Caco-2 (cell line): ENCODE data around the gene SEC14L1. TPM values are rescaled to one million over a fixed set of nuclear protein-coding genes. Genes with fewer than 3 reads are reported as not detected.

Experiments used
- Bru-seq: library from RNA; stranded (reverse); fragments of 400-500 nt; gene quantifications from one replicate; lab custom pipeline; 2021; lab: Mats Ljungman, UMichigan
- BruChase-seq, 2 experiments: library from RNA; stranded (reverse); fragments of 400-500 nt; gene quantifications; one replicate each; lab custom pipeline; 2021; lab: Mats Ljungman, UMichigan
- BruUV-seq: library from RNA; stranded (reverse); fragments of 400-500 nt; replicated peaks from 2 replicates; lab custom pipeline; 2021; lab: Mats Ljungman, UMichigan
- CTCF ChIA-PET: fragments of 300-600 bp; sonication (Branson Sonifier 250); formaldehyde crosslinking; loops from one replicate; lab custom pipeline; 2022; ENCODE audit warnings: antibody characterized with exemption; lab: Charles Lee
- POLR2A ChIA-PET: fragments of 300-600 bp; sonication (Branson Sonifier 250); formaldehyde crosslinking; loops from one replicate; lab custom pipeline; 2022; ENCODE audit warnings: antibody characterized with exemption; lab: Charles Lee
- DNase-seq, 2 experiments: peaks; one replicate each; pipeline versions ENCODE4 v3.0.0 to v3.0.0-alpha.2; 2020 to 2022
- H3K27me3 ChIP-seq: replicated peaks from 2 replicates; pipeline ENCODE4 v1.6.0; 2011; ENCODE audit warnings: low read length; ENCODE audit not compliant: control insufficient read depth, insufficient read depth
- H3K36me3 ChIP-seq: 2 replicates; pipeline ENCODE4 v1.5.1; 2011; ENCODE audit warnings: low read length; ENCODE audit not compliant: control insufficient read depth, insufficient read depth
- H3K4me1 ChIP-seq: fragments of 250-450 bp; sonication (Bioruptor Pico); 2 replicates; pipeline ENCODE4 v1.5.1; 2020; ENCODE audit warnings: mild to moderate bottlenecking
- H3K4me3 ChIP-seq: 2 replicates; pipeline ENCODE4 v1.5.1; 2011; ENCODE audit warnings: low read depth, mild to moderate bottlenecking, control low read depth, low read length
- H3K9me3 ChIP-seq: fragments of 250-450 bp; sonication (Bioruptor Pico); 2 replicates; pipeline ENCODE4 v1.5.1; 2020; ENCODE audit warnings: mild to moderate bottlenecking, moderate library complexity
- H3K27ac Mint-ChIP-seq: one replicate; pipeline ENCODE4 v1.8.0; 2022; ENCODE audit warnings: mixed read lengths; ENCODE audit not compliant: unreplicated experiment
- H3K27me3 Mint-ChIP-seq: one replicate; pipeline ENCODE4 v1.8.0; 2022; ENCODE audit warnings: mixed read lengths; ENCODE audit not compliant: insufficient read depth, unreplicated experiment
- H3K36me3 Mint-ChIP-seq: one replicate; pipeline ENCODE4 v1.8.0; 2022; ENCODE audit warnings: mild to moderate bottlenecking, mixed read lengths; ENCODE audit not compliant: insufficient read depth, unreplicated experiment
- H3K4me1 Mint-ChIP-seq: one replicate; pipeline ENCODE4 v1.8.0; 2022; ENCODE audit warnings: low read depth, mixed read lengths; ENCODE audit not compliant: unreplicated experiment
- H3K4me3 Mint-ChIP-seq: one replicate; pipeline ENCODE4 v1.8.0; 2022; ENCODE audit warnings: mild to moderate bottlenecking, moderate library complexity, mixed read lengths; ENCODE audit not compliant: unreplicated experiment
- H3K9me3 Mint-ChIP-seq: one replicate; pipeline ENCODE4 v1.8.0; 2022; ENCODE audit warnings: mixed read lengths; ENCODE audit not compliant: unreplicated experiment
- CTCF ChIP-seq, 2 experiments: fragments of 200-600 bp in 1 of 2; IDR thresholded peaks; 1 replicate in 1 of 2; 2 replicates in 1 of 2; pipeline versions ENCODE4 v1.5.1 to v1.8.0; 2011 to 2022; ENCODE audit warnings: antibody characterized with exemption in 1 of 2, control low read depth in 1 of 2, inconsistent platforms in 1 of 2, low read depth in 1 of 2, low read length in 1 of 2, mild to moderate bottlenecking in 1 of 2, moderate library complexity in 1 of 2; ENCODE audit not compliant: insufficient read depth in 1 of 2, severe bottlenecking in 1 of 2, unreplicated experiment in 1 of 2
- intact Hi-C: fragments of 100-400 bp; cut with micrococcal nuclease; formaldehyde crosslinking; loops from one replicate; pipeline ENCODE4 v1.10.0; 2022; ENCODE audit not compliant: unreplicated experiment
- long read RNA-seq: library from polyadenylated mRNA; stranded (forward); transcript quantifications from one replicate; pipeline ENCODE4 v2.0.0, GENCODE V29; 2022
- total RNA-seq: library from RNA; stranded (reverse); gene quantifications from 2 replicates; pipeline ENCODE4 v1.2.3, GENCODE V29; 2022

SEC14L1 gene
- 92.0 and 96.1 TPM in 2 replicates for total RNA-seq
- Bru-seq, nascent RNA, result percentile 71 among the genes with signal in this experiment
- percentile 72 among the genes with signal in this experiment for BruChase-seq, experiment 1, labeled RNA remaining after a 2-hour chase
- BruChase-seq, experiment 2, labeled RNA remaining after a 6-hour chase, result percentile 82 among the genes with signal in this experiment
- long read RNA-seq, full-length matches to known transcripts, result 33 of 93 reads
- long read RNA-seq, partial matches to known transcripts, result 18 of 93 reads
- long read RNA-seq, other reads (novel, unspliced or antisense), result 42 of 93 reads

- intact Hi-C loops, result loop anchor here (1.0 to 2.0 kb wide), 4 partner anchors 20 to 67 kb away; no protein-coding TSS in a partner anchor
- BruUV-seq, result no TSS peak
- DNase-seq, result peak; percentile 59 to 61
- ChIA-PET POLR2A (interaction anchor here (0.5 to 1.7 kb wide), 13 partner anchors 16 to 1681 kb away, joined by 3 to 14 read pairs (median 6); partner anchors contain the start of gene TNRC6C), CTCF (interaction anchor here (0.6 to 1.5 kb wide), 9 partner anchors 20 to 123 kb away, joined by 3 to 7 read pairs (median 4); no protein-coding TSS in a partner anchor)
- TF ChIP-seq CTCF (IDR thresholded peaks at IDR 0.05; ENCODE audit: insufficient read depth in 1 of 2, low read depth in 1 of 2, low read length in 1 of 2, severe bottlenecking in 1 of 2, unreplicated experiment in 1 of 2), result no peak
- H3K4me1 ChIP-seq, result peaks cover 22% of the 10 kb centered on the region
- H3K9me3 ChIP-seq, result no peaks in the 10 kb centered on the region
- Mint-ChIP-seq H3K4me3 (peak within 1 kb of the TSS; percentile 79), H3K36me3 (peaks cover 46% of the 10 kb centered on the region), H3K9me3 (no peaks in the 10 kb centered on the region), H3K27ac (peak within 1 kb of the TSS; percentile 67), H3K4me1 (peaks cover 26% of the 10 kb centered on the region), H3K27me3 (no peaks in the 10 kb centered on the region)
- peak within 1 kb of the TSS; percentile 88 for H3K4me3 ChIP-seq
- no peaks in the 10 kb centered on the region for H3K36me3 ChIP-seq
- no peaks in the 10 kb centered on the region for H3K27me3 ChIP-seq
These were observed at the start of gene SEC14L1 for GRCh38 chr17:77140878-77141767. Gene SEC14L1 (plus strand): TSS chr17:77140969. CDS start chr17:77143597, 2,628 bp downstream.

GRCh38 chr17:77092025-77092424 lies 48.7 kb upstream of the SEC14L1 start:
- Histone ChIP-seq H3K27me3 (no peaks in the 10 kb centered on the region), H3K4me1 (peaks cover 5% of the 10 kb centered on the region), H3K9me3 (no peaks in the 10 kb centered on the region), H3K4me3 (no peak overlapping the region), H3K36me3 (peaks cover 3% of the 10 kb centered on the region)
- Mint-ChIP-seq H3K27me3 (no peaks in the 10 kb centered on the region), H3K36me3 (peaks cover 78% of the 10 kb centered on the region), H3K9me3 (no peaks in the 10 kb centered on the region), H3K4me1 (peaks cover 13% of the 10 kb centered on the region), H3K27ac (no peak overlapping the region), H3K4me3 (no peak overlapping the region)
- intact Hi-C loops, result no loop called here
- ChIA-PET CTCF (no interaction called here), POLR2A (no interaction called here)
- BruUV-seq, result no TSS peak
- TF ChIP-seq CTCF (IDR thresholded peaks at IDR 0.05; ENCODE audit: insufficient read depth in 1 of 2, low read depth in 1 of 2, low read length in 1 of 2, severe bottlenecking in 1 of 2, unreplicated experiment in 1 of 2), result no peak
- DNase-seq, result no peak

GRCh38 chr17:77095461-77095860 lies 45.3 kb upstream of the SEC14L1 start:
- POLR2A ChIA-PET, result interaction anchor here (0.6 kb wide), 4 partner anchors 29 to 142 kb away, joined by 3 to 7 read pairs (median 4); no protein-coding TSS in a partner anchor
- no peak for DNase-seq
- Mint-ChIP-seq H3K9me3 (no peaks in the 10 kb centered on the region), H3K27ac (no peak overlapping the region), H3K4me3 (no peak overlapping the region), H3K36me3 (peaks cover 75% of the 10 kb centered on the region), H3K4me1 (peaks cover 13% of the 10 kb centered on the region), H3K27me3 (no peaks in the 10 kb centered on the region)
- intact Hi-C loops, result loop anchor here (5.0 kb wide), 1 partner anchor 67 kb away; no protein-coding TSS in a partner anchor
- Histone ChIP-seq H3K27me3 (no peaks in the 10 kb centered on the region), H3K4me1 (peaks cover 3% of the 10 kb centered on the region; the same call in 1 of the 2 replicates), H3K36me3 (peaks cover 3% of the 10 kb centered on the region), H3K4me3 (no peak overlapping the region), H3K9me3 (no peaks in the 10 kb centered on the region)
- CTCF ChIA-PET, result interaction anchor here (0.7 to 1.9 kb wide), 5 partner anchors 24 to 228 kb away, joined by 3 to 8 read pairs (median 4); no protein-coding TSS in a partner anchor
- BruUV-seq, result no TSS peak
- TF ChIP-seq CTCF (IDR thresholded peaks at IDR 0.05; ENCODE audit: insufficient read depth in 1 of 2, low read depth in 1 of 2, low read length in 1 of 2, severe bottlenecking in 1 of 2, unreplicated experiment in 1 of 2), result no peak
